H1 (cell line): ENCODE data around the gene SPAG17. TPM values are rescaled to one million over a fixed set of nuclear protein-coding genes. Genes with fewer than 3 reads are reported as not detected.

ENCODE experiments used
- CHD7 ChIP-seq: fragments of 300-600 bp; sonication (generic); IDR thresholded peaks from 2 replicates; pipeline ENCODE4 v1.7.1; 2012; ENCODE audit warnings: low read length, moderate library complexity, mild to moderate bottlenecking, inconsistent platforms; ENCODE audit not compliant: insufficient replicate concordance
- SIX5 ChIP-seq: IDR thresholded peaks from 2 replicates; pipeline ENCODE4 v1.6.1; 2011; ENCODE audit warnings: mild to moderate bottlenecking, low read depth, low read length
- polyA plus RNA-seq, 7 experiments: library from polyadenylated mRNA; depleted of rRNA in 3 of 7; stranded (reverse) in 5 of 7; unstranded in 2 of 7; fragments of >200 nt in 5 of 7; fragments of 200-250 nt in 2 of 7; gene quantifications; 1 replicate in 5 of 7; 2 replicates in 1 of 7; 4 replicates in 1 of 7; pipeline versions ENCODE4 v1.2.1 to v1.2.3, GENCODE V29; 2011 to 2013; ENCODE audit warnings: missing spikeins in 2 of 7, mixed read lengths in 2 of 7
- total RNA-seq: library from RNA; stranded (reverse); fragmentation: NEBNext Ultra II Directional; extraction: Animal tissue kit (Norgen Biotek cat#: 25700); gene quantifications from 2 replicates; pipeline ENCODE4 v1.2.1, GENCODE V29; 2021

SPAG17 gene
- total and polyA plus RNA-seq, 2 of the 8 experiments (the other 6 are each of a cell fraction or from before 2014, with no cell fraction given), result 0.56 to 0.62 TPM

DNA sequence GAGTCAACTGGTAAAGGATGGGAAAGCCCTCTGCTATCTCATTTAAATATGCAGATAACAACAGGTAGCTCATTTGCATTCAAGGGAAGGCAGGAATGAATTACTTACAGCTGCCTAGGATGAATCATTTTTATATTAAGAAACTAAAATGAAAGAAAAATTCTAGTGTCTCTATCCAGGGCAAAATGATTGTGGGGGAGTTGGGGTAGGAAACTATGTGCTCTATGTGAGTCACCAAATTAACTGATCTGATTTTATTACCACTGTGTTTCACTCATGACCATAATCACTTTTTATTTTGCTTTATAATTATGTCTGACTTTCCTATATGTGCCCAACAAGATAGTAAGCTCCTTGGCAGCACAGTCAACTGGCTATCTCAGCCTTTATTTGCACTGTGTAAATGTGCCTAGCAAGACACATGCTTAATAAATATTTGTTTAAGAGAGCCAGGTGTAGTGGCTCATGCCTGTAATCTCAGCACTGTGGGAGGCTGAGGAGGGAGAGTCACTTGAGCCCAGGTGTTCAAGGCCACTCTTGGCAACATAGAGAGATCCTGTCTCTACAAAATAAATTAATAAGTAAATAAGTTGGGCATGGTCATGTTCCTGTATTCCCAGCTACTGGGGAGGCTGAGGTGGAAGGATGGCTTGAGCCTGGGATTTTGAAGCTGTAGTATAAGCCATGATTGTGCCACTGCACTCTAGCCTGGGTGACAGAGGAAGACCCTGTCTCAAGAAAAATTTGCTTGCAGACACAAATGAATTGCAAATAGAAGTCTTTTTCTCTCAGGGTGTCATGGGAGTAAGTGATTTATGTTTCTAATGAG lies 84.1 kb downstream of the SPAG17 start (continued):
- TF ChIP-seq CHD7 (no peak), SIX5 (no peak)
